ENCODE measurements around the gene DCUN1D3. TPM values are rescaled to one million over a fixed set of nuclear protein-coding genes. Genes with fewer than 3 reads are reported as not detected.
"Not testable (repeated sequence)": the region's sequence is repeated elsewhere in the genome, so short reads cannot be mapped to it uniquely, and the experiment has no call there.

The DCUN1D3 gene
- total RNA-seq, 1 donor from 2014 or later = 10.3 TPM

- no peak for DNase-seq
These were observed 77.4 kb downstream of the DCUN1D3 start for GRCh38 chr16:20822521-20823325.

GRCh38 chr16:20821682-20822081 lies 78.5 kb downstream of the DCUN1D3 start:
- no peak for DNase-seq

DNA sequence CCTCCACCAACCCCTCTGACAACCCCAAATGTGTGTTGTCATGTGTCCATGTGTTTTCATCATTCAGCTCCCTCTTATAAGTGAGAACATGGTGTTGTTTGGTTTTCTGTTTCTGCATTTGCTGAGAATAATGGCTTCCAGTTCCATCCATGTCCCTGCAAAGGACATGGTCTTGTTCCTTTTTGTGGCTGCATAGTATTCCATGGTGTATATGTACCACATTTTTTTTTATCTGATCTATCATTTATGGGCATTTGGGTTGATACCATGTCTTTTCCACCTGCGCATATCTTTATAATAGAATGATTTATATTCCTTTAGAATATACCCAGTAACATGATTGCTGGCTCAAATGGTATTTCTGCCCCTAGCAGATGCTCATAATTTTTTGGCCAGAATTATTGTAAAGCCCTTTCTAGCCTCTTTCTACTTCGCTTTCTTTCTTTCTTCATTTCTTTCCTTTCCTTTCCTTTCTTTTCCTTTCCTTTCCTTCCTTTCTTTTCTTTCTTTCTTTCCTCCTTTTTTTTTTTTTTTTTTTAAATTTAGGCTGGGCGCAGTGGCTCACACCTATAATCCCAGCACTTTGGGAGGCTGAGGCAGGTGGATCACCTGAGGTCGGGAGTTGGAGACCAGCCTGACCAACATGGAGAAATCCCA lies 81.1 kb downstream of the DCUN1D3 start:
- no peak for DNase-seq

- no peak for DNase-seq
These were observed 85.4 kb downstream of the DCUN1D3 start for GRCh38 chr16:20814784-20815183.

DNA sequence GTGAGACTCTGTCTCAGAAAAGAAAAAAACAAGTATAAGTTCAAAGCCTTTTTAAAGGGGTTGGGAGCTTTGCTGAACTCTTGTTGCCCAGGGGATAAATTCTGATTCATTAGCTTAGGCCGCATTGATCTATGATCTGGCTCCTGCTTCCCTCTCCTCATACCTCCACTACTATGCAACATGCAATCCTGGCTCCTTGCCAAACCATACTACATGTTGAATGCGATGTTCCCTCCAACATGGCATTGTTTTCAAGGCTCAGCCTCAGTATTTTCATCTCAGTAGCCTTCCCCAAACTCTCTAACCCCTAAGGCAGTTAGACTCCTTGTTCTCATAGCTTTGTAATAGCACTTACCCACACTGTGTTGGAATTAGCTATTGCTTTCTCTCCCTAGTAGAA lies 87.6 kb downstream of the DCUN1D3 start:
- DNase-seq = no peak

DNA sequence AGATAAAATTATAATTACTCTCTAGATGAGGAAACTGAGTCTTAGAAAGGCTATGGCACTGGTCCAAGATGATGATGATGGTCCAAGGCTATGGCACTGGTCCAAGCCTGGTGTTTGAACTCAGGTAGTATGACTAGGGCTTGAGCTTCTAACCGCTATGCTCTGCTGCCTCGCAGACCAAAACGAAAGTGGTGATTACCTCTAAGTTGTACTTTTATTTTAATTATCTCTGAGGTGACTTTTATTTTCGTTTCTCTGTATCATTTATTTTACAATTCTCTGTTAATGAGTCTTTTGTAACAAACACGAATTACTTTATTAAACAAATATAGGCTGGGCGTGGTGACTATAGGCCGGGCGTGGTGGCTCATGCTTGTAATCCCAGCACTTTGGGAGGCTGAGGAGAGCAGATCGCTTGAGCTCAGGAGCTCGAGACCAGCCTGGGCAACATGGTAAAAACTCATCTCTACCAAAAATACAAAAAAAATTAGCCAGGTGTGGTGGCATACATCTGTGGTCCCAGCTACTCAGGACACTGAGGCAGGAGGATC lies 88.2 kb downstream of the DCUN1D3 start:
- DNase-seq = no peak

GRCh38 chr16:20807862-20808261 lies 92.3 kb downstream of the DCUN1D3 start:
- DNase-seq = no peak

DNA sequence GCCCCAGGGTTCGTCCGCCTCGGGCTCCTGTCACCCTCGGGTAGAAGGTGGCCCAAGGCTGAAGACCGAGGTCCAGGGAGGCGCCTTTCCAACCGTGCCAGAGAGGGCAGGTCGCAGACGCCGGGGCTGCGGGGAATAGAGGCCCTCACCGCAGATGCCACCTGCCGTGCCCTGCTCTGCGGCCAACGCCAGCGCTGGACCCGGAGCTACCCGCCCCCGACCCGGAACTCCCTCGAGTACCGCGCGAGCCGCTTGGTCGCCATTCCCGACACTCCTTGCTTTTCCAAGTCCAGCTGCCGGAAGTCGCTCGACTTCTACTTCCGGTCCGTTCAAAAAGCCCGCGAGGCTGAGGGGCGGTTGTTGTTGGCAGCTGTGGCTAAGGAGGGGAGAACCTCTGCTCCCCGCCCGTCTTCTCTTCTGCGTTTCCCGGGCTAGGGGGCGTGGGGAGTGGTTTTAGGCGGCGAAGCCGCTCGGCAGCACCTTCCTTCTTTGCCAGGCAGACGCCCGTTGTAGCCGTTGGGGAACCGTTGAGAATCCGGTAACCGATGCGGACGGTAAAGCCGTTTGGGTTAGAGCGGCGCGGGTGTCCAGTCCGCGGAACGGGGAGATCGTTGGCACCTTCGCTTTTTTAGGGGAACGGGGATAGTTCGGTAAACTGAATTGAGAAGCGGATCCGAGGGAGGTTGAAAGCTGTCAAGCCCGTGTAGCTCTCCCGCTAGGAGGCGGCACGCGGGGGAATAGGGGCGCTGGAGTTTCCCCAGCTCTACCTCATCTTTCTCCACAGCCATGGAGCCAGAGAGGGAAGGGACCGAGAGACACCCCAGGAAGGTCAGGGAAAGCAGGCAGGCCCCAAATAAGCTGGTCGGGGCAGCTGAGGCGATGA lies 93.7 kb downstream of the DCUN1D3 start, which contains the start of the genes ERI2 and REXO5:
TSS of gene ERI2 (minus strand) at position 305 of the 883 bp plus-strand sequence. CDS start at position 263, 42 bp downstream.
TSS of gene REXO5 (plus strand) at position 360 of the 883 bp plus-strand sequence. CDS start at position 787, 427 bp downstream.
- DNase-seq = peak; percentile 98

DNA sequence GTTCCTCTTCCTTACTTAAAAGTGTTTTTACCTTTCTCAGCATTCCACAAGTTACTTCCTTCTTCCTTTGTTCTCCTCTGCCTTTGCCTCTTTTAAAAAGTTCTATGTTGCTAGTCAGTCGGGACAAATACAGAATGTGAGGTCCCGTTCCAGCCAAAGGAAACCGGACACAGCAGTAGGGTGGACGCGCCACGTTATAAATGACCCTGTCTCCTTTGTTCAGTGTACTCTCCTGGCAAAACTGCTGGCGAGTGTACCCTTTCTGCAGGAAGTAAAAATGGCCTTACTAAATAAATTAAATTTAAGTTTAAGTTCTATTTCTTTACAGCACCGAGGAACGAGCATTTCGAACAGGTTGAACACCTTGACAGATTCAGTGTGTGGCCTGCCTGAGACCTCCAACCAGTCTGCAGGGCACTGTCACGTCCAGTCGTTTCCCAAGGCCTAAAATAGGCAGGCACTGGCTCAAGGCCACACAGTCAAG lies 94.4 kb downstream of the DCUN1D3 start:
- not testable (repeated sequence) for DNase-seq

Small RNA genes lying within 50 kb of the gene (small RNA-seq; reads per million reads assigned to genes)
- not detected for gene RF00618 (ENCODE audit: low replicate concordance)

Other genes with a start within 250 kb of the DCUN1D3 start
- gene ACSM1, start 202.7 kb downstream of the DCUN1D3 start, total RNA-seq = not detected
- gene THUMPD1, start 158.5 kb downstream of the DCUN1D3 start, total RNA-seq = 80.7 TPM
- gene ACSM3, start 136.3 kb downstream of the DCUN1D3 start, total RNA-seq = 4.4 TPM
- 25.7 TPM for gene ERI2, start 93.9 kb downstream of the DCUN1D3 start, total RNA-seq
- gene REXO5, start 93.8 kb downstream of the DCUN1D3 start, total RNA-seq = 10.2 TPM
- 27.6 TPM for gene LYRM1, start 413 bp upstream of the DCUN1D3 start, total RNA-seq

All from tongue (tissue), 3 donors.